ENCODE measurements around the gene EPSTI1. TPM values are rescaled to one million over a fixed set of nuclear protein-coding genes. Genes with fewer than 3 reads are reported as not detected.
"Not testable (repeated sequence)": the region's sequence is repeated elsewhere in the genome, so short reads cannot be mapped to it uniquely, and the experiment has no call there.

Gene EPSTI1
- total and polyA plus RNA-seq, 7 donors = 0.82 to 2.6 (median 1.4) TPM

GRCh38 chr13:42864952-42865767 lies 126.9 kb downstream of the EPSTI1 start:
- Histone ChIP-seq H3K27me3 (ENCODE audit: insufficient read depth in 3 of 3, low read length in 2 of 3) (peaks cover 0 to 3% (median 0%) of the 10 kb centered on the region in 3 donors), H3K27ac (no peak overlapping the region), H3K4me3 (no peak overlapping the region), H3K36me3 (ENCODE audit: insufficient read depth in 1 of 2, low read depth in 1 of 2) (no peaks in the 10 kb centered on the region), H3K9me3 (no peaks in the 10 kb centered on the region), H3K4me1 (no peaks in the 10 kb centered on the region)
- TF ChIP-seq CTCF (IDR thresholded peaks at IDR 0.05) = no peak
- WGBS, 3 donors = 37 to 46% (median 41%) methylated on average over 10 of the region's 10 CpGs
- intact Hi-C loops (cut with DNase I) = loop anchor here in 1 of 2 donors (5.0 kb wide), 1 partner anchor 962 kb away; no protein-coding TSS in a partner anchor
- DNase-seq (no peak), ATAC-seq (no peak)

- not testable (repeated sequence) for ATAC-seq, H3K9me3 ChIP-seq
- intact Hi-C loops (cut with DNase I) = loop anchor here in 1 of 2 donors (5.0 kb wide), 1 partner anchor 965 kb away; no protein-coding TSS in a partner anchor
Measured at GRCh38 chr13:42862370-42862769, 129.7 kb downstream of the EPSTI1 start.

GRCh38 chr13:42860485-42860884 lies 131.6 kb downstream of the EPSTI1 start:
- ATAC-seq = no peak
- Histone ChIP-seq H3K4me1 (no peaks in the 10 kb centered on the region), H3K36me3 (ENCODE audit: insufficient read depth in 1 of 2, low read depth in 1 of 2) (no peaks in the 10 kb centered on the region), H3K9me3 (no peaks in the 10 kb centered on the region), H3K4me3 (no peak overlapping the region), H3K27ac (no peak overlapping the region), H3K27me3 (ENCODE audit: insufficient read depth in 3 of 3, low read length in 2 of 3) (peaks cover 0 to 3% (median 0%) of the 10 kb centered on the region in 3 donors)
- DNase-seq = no peak
- intact Hi-C loops (cut with DNase I) = loop anchor here in 1 of 2 donors (5.0 kb wide), 1 partner anchor 967 kb away; no protein-coding TSS in a partner anchor
- 75 to 80% (median 79%) methylated on average over 4 of the region's 4 CpGs for WGBS, 3 donors
- no peak for TF ChIP-seq CTCF (IDR thresholded peaks at IDR 0.05)

More at GRCh38 chr13:42862370-42862769, 129.7 kb downstream of the EPSTI1 start:
- H3K27me3 ChIP-seq (ENCODE audit: insufficient read depth in 3 of 3, low read length in 2 of 3); H3K27ac ChIP-seq; DNase-seq; H3K36me3 ChIP-seq (ENCODE audit: insufficient read depth in 1 of 2, low read depth in 1 of 2); H3K4me1 ChIP-seq; H3K4me3 ChIP-seq: not testable (repeated sequence)
- 82 to 87% (median 83%) methylated on average over 2 of the region's 2 CpGs for WGBS, 3 donors

GRCh38 chr13:42859760-42860159 lies 132.3 kb downstream of the EPSTI1 start:
- no peaks in the 10 kb centered on the region for H3K9me3 ChIP-seq
- peaks cover 0 to 3% (median 0%) of the 10 kb centered on the region in 3 donors for H3K27me3 ChIP-seq (ENCODE audit: insufficient read depth in 3 of 3, low read length in 2 of 3)
- 55 to 63% (median 61%) methylated on average over 2 of the region's 2 CpGs for WGBS, 3 donors
- H3K36me3 ChIP-seq (ENCODE audit: insufficient read depth in 1 of 2, low read depth in 1 of 2) = no peaks in the 10 kb centered on the region
- intact Hi-C loops (cut with DNase I) = loop anchor here in 1 of 2 donors (5.0 kb wide), 1 partner anchor 968 kb away; no protein-coding TSS in a partner anchor
- no peaks in the 10 kb centered on the region for H3K4me1 ChIP-seq
- no peak overlapping the region for H3K27ac ChIP-seq
- no peak for TF ChIP-seq CTCF (IDR thresholded peaks at IDR 0.05)
- ATAC-seq (no peak), DNase-seq (no peak)
- H3K4me3 ChIP-seq = no peak overlapping the region

GRCh38 chr13:42855410-42855809 lies 136.6 kb downstream of the EPSTI1 start:
- TF ChIP-seq CTCF (IDR thresholded peaks at IDR 0.05) = no peak
- ATAC-seq = no peak
- H3K36me3 ChIP-seq (ENCODE audit: insufficient read depth in 1 of 2, low read depth in 1 of 2) = no peaks in the 10 kb centered on the region
- H3K4me1 ChIP-seq = no peaks in the 10 kb centered on the region
- H3K27me3 ChIP-seq (ENCODE audit: insufficient read depth in 3 of 3, low read length in 2 of 3) = no peaks in the 10 kb centered on the region
- H3K27ac ChIP-seq = no peak overlapping the region
- intact Hi-C loops (cut with DNase I) = no loop called here
- DNase-seq = no peak
- H3K4me3 ChIP-seq = no peak overlapping the region
- H3K9me3 ChIP-seq = no peaks in the 10 kb centered on the region
- WGBS, 3 donors = 57 to 63% (median 63%) methylated on average over 7 of the region's 7 CpGs

Measured in psoas muscle (tissue), 8 donors.